ENCODE data around the gene TRPM7.
A peak's percentile ranks its signal among the peaks of the same experiment; 100 is the strongest.

The TRPM7 gene

DNA sequence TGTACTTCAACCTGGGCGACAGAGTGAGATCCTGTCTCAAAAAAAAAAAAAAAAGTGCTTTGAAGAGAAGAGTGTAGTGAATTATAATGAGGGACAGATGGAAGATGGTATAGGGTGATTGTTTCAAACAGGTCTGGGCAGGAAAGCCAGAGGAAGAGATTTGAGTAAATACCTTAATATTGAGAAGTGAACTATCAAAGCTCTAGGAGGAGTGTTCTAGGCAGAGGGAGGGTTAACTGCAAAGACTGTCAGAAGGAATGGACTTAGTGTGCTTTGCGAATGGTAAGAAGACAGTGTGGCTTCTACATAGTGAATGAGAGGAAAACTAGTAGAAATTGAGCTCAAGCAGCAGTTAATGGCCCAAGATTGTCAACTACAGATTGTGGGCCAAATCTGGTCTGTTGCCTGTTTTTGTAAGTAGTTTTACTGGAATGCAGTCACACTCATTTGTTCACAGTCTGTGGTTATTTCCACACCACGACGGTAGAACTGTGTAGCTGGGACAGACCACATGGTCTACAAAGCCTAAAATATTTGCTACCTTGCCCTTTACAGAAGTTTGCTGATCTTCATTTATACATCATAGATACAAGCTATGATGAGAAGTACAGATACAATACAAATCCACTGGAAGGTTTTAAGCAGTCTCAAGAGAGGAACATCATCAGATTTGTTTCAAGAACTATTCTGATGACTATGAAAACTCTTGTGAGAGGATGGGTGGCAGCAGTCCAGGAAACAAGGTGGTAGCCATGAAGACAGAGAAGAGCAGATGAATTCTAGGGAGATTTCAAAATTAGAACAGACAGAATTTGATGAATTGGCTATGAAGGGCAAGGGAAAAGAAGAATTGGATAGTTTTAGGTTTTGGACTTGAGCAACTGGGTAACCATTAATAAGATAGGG is 123.6 kb downstream of the TRPM7 start:
- peak; percentile 94 for ATAC-seq
- Mint-ChIP-seq H3K9me3 (no peaks in the 10 kb centered on the region), H3K4me1 (peaks cover 21% of the 10 kb centered on the region), H3K4me3 (peak overlapping the region; percentile 4), H3K36me3 (peaks cover 96% of the 10 kb centered on the region), H3K27ac (peak overlapping the region; percentile 87)
- no peak for DNase-seq (ENCODE audit: low spot score in 2 of 2)

- H3K9me3 Mint-ChIP-seq: no peaks in the 10 kb centered on the region
- peaks cover 23% of the 10 kb centered on the region for H3K4me1 Mint-ChIP-seq
- H3K36me3 Mint-ChIP-seq: peaks cover 58% of the 10 kb centered on the region
- H3K27ac Mint-ChIP-seq: no peak overlapping the region
- ATAC-seq (peak; percentile 67), DNase-seq (ENCODE audit: low spot score in 2 of 2) (no peak)
- H3K4me3 Mint-ChIP-seq: no peak overlapping the region
These were observed 128.6 kb downstream of the TRPM7 start for GRCh38 chr15:50558012-50558411.

- no peaks in the 10 kb centered on the region for H3K9me3 Mint-ChIP-seq
- no peak overlapping the region for H3K4me3 Mint-ChIP-seq
- H3K27ac Mint-ChIP-seq: no peak overlapping the region
- no peak for ATAC-seq
- no peak for DNase-seq (ENCODE audit: low spot score in 2 of 2)
- H3K36me3 Mint-ChIP-seq: peaks cover 46% of the 10 kb centered on the region
- peaks cover 11% of the 10 kb centered on the region for H3K4me1 Mint-ChIP-seq
These were observed 129.8 kb downstream of the TRPM7 start for GRCh38 chr15:50556642-50557371.

- no peaks in the 10 kb centered on the region for H3K9me3 Mint-ChIP-seq
- no peak overlapping the region for H3K27ac Mint-ChIP-seq
- DNase-seq (ENCODE audit: low spot score in 2 of 2) (no peak), ATAC-seq (no peak)
- H3K4me3 Mint-ChIP-seq: no peak overlapping the region
- H3K36me3 Mint-ChIP-seq: peaks cover 12% of the 10 kb centered on the region
- H3K4me1 Mint-ChIP-seq: peaks cover 7% of the 10 kb centered on the region
These were observed 134.4 kb downstream of the TRPM7 start for GRCh38 chr15:50552238-50552637.

GRCh38 chr15:50549326-50549725 is 137.3 kb downstream of the TRPM7 start:
- Mint-ChIP-seq H3K4me3 (no peak overlapping the region), H3K36me3 (peaks cover 8% of the 10 kb centered on the region), H3K9me3 (no peaks in the 10 kb centered on the region), H3K27ac (no peak overlapping the region), H3K4me1 (no peaks in the 10 kb centered on the region)
- ATAC-seq (no peak), DNase-seq (ENCODE audit: low spot score in 2 of 2) (no peak)

- H3K4me3 Mint-ChIP-seq: no peak within 1 kb of the TSS
- H3K4me1 Mint-ChIP-seq: no peaks in the 10 kb centered on the region
- peaks cover 8% of the 10 kb centered on the region for H3K36me3 Mint-ChIP-seq
- no peak within 1 kb of the TSS for H3K27ac Mint-ChIP-seq
- DNase-seq (ENCODE audit: low spot score in 2 of 2) (no peak), ATAC-seq (no peak)
- no peaks in the 10 kb centered on the region for H3K9me3 Mint-ChIP-seq
These were observed 140.0 kb downstream of the TRPM7 start, which contains the start of gene USP50 for GRCh38 chr15:50546566-50546965. Gene USP50, minus strand, starts transcription at chr15:50546666. Its CDS starts 141 bp downstream, at chr15:50546525.

GRCh38 chr15:50544368-50544767 is 142.2 kb downstream of the TRPM7 start:
- no peak overlapping the region for H3K4me3 Mint-ChIP-seq
- no peaks in the 10 kb centered on the region for H3K9me3 Mint-ChIP-seq
- H3K36me3 Mint-ChIP-seq: no peaks in the 10 kb centered on the region
- H3K27ac Mint-ChIP-seq: no peak overlapping the region
- no peaks in the 10 kb centered on the region for H3K4me1 Mint-ChIP-seq
- no peak for ATAC-seq
- no peak for DNase-seq (ENCODE audit: low spot score in 2 of 2)

DNA sequence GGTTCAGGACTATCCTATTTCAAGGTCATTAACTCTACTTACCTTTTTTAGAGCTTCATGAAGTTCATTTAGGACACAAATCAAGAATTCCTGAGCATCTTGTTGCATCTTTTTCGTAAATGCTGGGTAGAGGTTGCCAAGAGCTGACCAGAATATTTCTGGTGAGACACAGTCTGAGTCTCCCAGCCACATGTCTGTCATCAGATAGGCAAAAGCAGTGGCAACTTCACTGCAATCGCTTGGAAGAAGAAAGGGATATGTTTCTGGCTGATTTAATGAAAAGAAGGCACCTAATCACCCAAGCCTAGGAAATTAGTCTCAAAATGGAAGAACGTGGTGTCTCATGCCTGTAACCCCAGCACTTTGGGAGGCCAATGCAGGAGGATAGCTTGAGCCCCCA is 143.0 kb downstream of the TRPM7 start:
- Mint-ChIP-seq H3K4me3 (no peak overlapping the region), H3K4me1 (no peaks in the 10 kb centered on the region), H3K9me3 (no peaks in the 10 kb centered on the region), H3K27ac (no peak overlapping the region), H3K36me3 (no peaks in the 10 kb centered on the region)
- DNase-seq (ENCODE audit: low spot score in 2 of 2) (no peak), ATAC-seq (no peak)

GRCh38 chr15:50542887-50543210 is 143.7 kb downstream of the TRPM7 start:
- Mint-ChIP-seq H3K9me3 (no peaks in the 10 kb centered on the region), H3K27ac (no peak overlapping the region), H3K36me3 (no peaks in the 10 kb centered on the region), H3K4me1 (no peaks in the 10 kb centered on the region), H3K4me3 (no peak overlapping the region)
- ATAC-seq (no peak), DNase-seq (ENCODE audit: low spot score in 2 of 2) (no peak)

GRCh38 chr15:50531766-50532165 is 154.8 kb downstream of the TRPM7 start:
- Mint-ChIP-seq H3K36me3 (no peaks in the 10 kb centered on the region), H3K9me3 (no peaks in the 10 kb centered on the region), H3K27ac (no peak overlapping the region), H3K4me3 (no peak overlapping the region), H3K4me1 (no peaks in the 10 kb centered on the region)
- ATAC-seq: no peak
- DNase-seq (ENCODE audit: low spot score in 2 of 2): no peak

DNA sequence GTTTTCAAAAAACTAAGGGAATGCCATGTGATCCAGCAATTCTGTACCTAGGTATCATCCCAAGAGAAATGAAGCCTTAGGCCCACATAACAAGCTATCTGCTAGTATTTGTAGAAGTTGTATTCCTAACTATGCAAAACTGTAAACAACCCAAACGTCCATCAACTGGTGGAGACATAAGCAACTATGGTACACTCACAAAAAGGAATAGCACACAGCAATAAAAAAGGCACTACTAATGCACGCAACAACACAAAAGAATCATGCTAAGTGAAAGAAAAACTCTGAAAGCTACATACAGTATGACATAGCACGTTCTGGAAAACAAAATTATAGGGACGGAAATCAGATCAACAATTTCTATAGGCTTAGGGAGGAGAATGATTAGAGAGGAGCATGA is 155.4 kb downstream of the TRPM7 start:
- Mint-ChIP-seq H3K4me3 (no peak overlapping the region), H3K4me1 (no peaks in the 10 kb centered on the region), H3K36me3 (no peaks in the 10 kb centered on the region), H3K27ac (no peak overlapping the region), H3K9me3 (no peaks in the 10 kb centered on the region)
- ATAC-seq: no peak
- DNase-seq (ENCODE audit: low spot score in 2 of 2): no peak

- Mint-ChIP-seq H3K27ac (no peak overlapping the region), H3K4me1 (no peaks in the 10 kb centered on the region), H3K4me3 (no peak overlapping the region), H3K36me3 (no peaks in the 10 kb centered on the region), H3K9me3 (no peaks in the 10 kb centered on the region)
- DNase-seq (ENCODE audit: low spot score in 2 of 2) (no peak), ATAC-seq (no peak)
These were observed 162.7 kb downstream of the TRPM7 start for GRCh38 chr15:50523851-50524251.

DNA sequence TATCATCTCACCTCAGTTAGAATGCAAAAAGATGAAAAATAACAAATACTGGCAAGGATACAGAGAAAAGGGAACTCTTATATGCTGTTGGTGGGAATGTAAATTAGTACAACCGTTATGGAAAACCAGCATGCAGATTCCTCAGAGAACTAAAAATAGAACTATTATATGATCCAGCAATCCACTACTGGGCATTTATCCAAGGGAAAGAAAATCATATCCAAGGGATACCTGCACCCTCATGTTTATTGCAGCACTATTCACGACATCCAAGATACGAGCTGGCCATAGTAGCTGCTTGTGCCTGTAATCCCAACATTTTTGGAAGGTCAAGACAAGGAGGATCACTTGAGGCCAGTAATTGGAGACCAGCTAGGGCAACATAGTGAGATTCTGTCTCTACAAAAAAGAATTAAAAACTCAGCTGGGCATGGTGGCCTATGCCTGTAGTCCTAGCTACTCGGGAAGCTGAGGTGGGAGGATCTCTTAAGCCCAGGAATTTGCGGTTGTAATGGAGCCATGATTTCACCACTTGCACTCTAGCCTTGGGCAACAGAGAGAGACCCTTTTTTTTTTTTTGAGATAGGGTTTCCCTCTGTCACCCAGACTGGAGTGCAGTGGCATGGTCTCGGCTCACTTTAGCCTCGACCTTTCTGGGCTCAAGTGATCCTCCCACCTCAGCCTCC is 166.7 kb downstream of the TRPM7 start:
- Mint-ChIP-seq H3K36me3 (no peaks in the 10 kb centered on the region), H3K4me1 (no peaks in the 10 kb centered on the region), H3K4me3 (no peak overlapping the region), H3K9me3 (no peaks in the 10 kb centered on the region), H3K27ac (no peak overlapping the region)
- no peak for ATAC-seq
- no peak for DNase-seq (ENCODE audit: low spot score in 2 of 2)

- ATAC-seq: no peak
- Mint-ChIP-seq H3K36me3 (no peaks in the 10 kb centered on the region), H3K27ac (no peak overlapping the region), H3K4me3 (no peak overlapping the region), H3K9me3 (no peaks in the 10 kb centered on the region), H3K4me1 (no peaks in the 10 kb centered on the region)
- DNase-seq (ENCODE audit: low spot score in 2 of 2): no peak
These were observed 173.6 kb downstream of the TRPM7 start for GRCh38 chr15:50513001-50513400.

Data from stimulated activated effector memory CD8-positive, alpha-beta T cell treated with anti-CD3 and anti-CD28 coated beads, Interleukin-12 subunit alpha, Interleukin-12 subunit beta, amount 100 ng/mL, for 72 hours (primary cell).